Heart left ventricle (tissue), 16 donors: ENCODE measurements around the gene SFT2D3. TPM values are rescaled to one million over a fixed set of nuclear protein-coding genes. Genes with fewer than 3 reads are reported as not detected.
"Not testable (repeated sequence)": the region's sequence is repeated elsewhere in the genome, so short reads cannot be mapped to it uniquely, and the experiment has no call there.

Experiments
- ATAC-seq, 4 donors: fragments of 200-7000 bp; cut with Tn5 transposase; one replicate each; pipeline ENCODE4 v1.9.1; 2020 to 2022; ENCODE audit warnings: moderate library complexity in 4 of 4, mild to moderate bottlenecking in 3 of 4, moderate number of reproducible peaks in 1 of 4
- DNase-seq, 5 donors: peaks; one replicate each; pipeline ENCODE4 v3.0.0-alpha.2; 2020
- H3K27ac ChIP-seq, 12 donors: fragments of 200-600 bp; sonication (generic) in 4 of 12; one replicate each; pipeline versions ENCODE4 v1.5.0 to v1.8.0; 2016 to 2022; ENCODE audit warnings: mild to moderate bottlenecking in 2 of 12
- H3K27me3 ChIP-seq, 9 donors: fragments of 200-600 bp; sonication (generic) in 2 of 9; one replicate each; pipeline versions ENCODE4 v1.5.1 to v1.8.0; 2016 to 2022; ENCODE audit warnings: mild to moderate bottlenecking in 3 of 9
- H3K36me3 ChIP-seq, 9 donors: fragments of 200-600 bp; sonication (generic) in 2 of 9; one replicate each; pipeline versions ENCODE4 v1.5.0 to v1.8.0; 2018 to 2022; ENCODE audit warnings: mild to moderate bottlenecking in 2 of 9
- H3K4me1 ChIP-seq, 12 donors: fragments of 200-600 bp; sonication (generic) in 4 of 12; one replicate each; pipeline versions ENCODE4 v1.5.0 to v1.8.0; 2016 to 2022; ENCODE audit warnings: mild to moderate bottlenecking in 3 of 12
- H3K4me3 ChIP-seq, 12 donors: fragments of 200-600 bp; sonication (generic) in 4 of 12; one replicate each; pipeline versions ENCODE4 v1.5.0 to v1.8.0; 2017 to 2022; ENCODE audit warnings: mild to moderate bottlenecking in 9 of 12, moderate library complexity in 4 of 12
- H3K9me3 ChIP-seq, 12 donors: fragments of 200-600 bp; sonication (generic) in 4 of 12; one replicate each; pipeline versions ENCODE4 v1.5.0 to v1.8.0; 2016 to 2022; ENCODE audit warnings: mild to moderate bottlenecking in 1 of 12
- POLR2A ChIP-seq, 2 donors: fragments of 450-650 bp; IDR thresholded peaks; one replicate each; pipeline ENCODE4 v1.6.1; 2017; ENCODE audit warnings: antibody characterized with exemption in 2 of 2, mild to moderate bottlenecking in 2 of 2, moderate library complexity in 2 of 2
- WGBS, 4 donors: extraction: QIAGEN DNeasy Blood & Tissue Kit in 2 of 4; methylation state at CpG; one replicate each; pipeline versions ENCODE4 v1.1.5 to v1.1.7; 2013 to 2018; 5-methylcytosine and 5-hydroxymethylcytosine counted together
- intact Hi-C, 10 donors: fragments of 100-400 bp; cut with DNase I; formaldehyde crosslinking; loops; one replicate each; pipeline versions ENCODE4 v1.11.1 to v1.14.2; 2022
- polyA plus RNA-seq, 2 donors: library from polyadenylated mRNA; stranded (reverse); fragments of 200-250 nt; gene quantifications; one replicate each; pipeline ENCODE4 v1.2.3, GENCODE V29; 2013
- total RNA-seq, 9 donors: library from RNA; depleted of rRNA in 2 of 9; stranded (reverse); fragments of >200 nt in 2 of 9; fragmentation: NEBNext Ultra II Directional in 3 of 9; extraction: Animal tissue kit (Norgen Biotek cat#: 25700) in 3 of 9; gene quantifications; one replicate each; pipeline versions ENCODE4 v1.1.0 to v1.2.4, GENCODE V29; 2016 to 2023
- TF ChIP-seq, protein P1 (sequence below), 12 donors: fragments of 200-600 bp; sonication (generic) in 4 of 12; IDR thresholded peaks; one replicate each; pipeline versions ENCODE4 v1.5.0 to v1.8.0; 2018 to 2022; ENCODE audit warnings: antibody characterized with exemption in 12 of 12, mild to moderate bottlenecking in 5 of 12
- donor health status: ischemic (EF 13 %, LVEDD 7.1; RV severe dilation, severe dysfunction).
- donor health status: healthy with polysubstance abuse.
- donor health status: DM: no; HTN: yes; CAD: no.
- donor health status: DM: no; HTN: no; CAD: no.
- donor health status: ischemic (EF 25% LVEDD 6.9; RV normal size, moderate dysfunction).
- donor health status: ischemic (EF 25% LVEDD 5.7; RV mildly dilated, moderate dysfunction).
- donor health status: healthy.
- donor health status: DM: yes; HTN: yes; CAD: no.
- donor health status: ischemic (EF 35%, LVEDD 5.7; RV mildly dilated, moderate dysfunction).
- donor health status: nonischemic (EF 11% LVEDD 7.7; RV severe dilation, severe dysfunction).
- donor health status: DM: yes; HTN: yes; CAD: no.
- donor health status: PGD.
- donor health status: ischemic (EF 29% LVEDD 5.4; RV normal size, mild dysfunction).
- donor health status: nonischemic (EF 23%, LVEDD 6.1; RV moderate dilation, normal function).

Gene SFT2D3
- total and polyA plus RNA-seq, 11 donors, result 2.4 to 5.2 (median 3.6) TPM

DNA sequence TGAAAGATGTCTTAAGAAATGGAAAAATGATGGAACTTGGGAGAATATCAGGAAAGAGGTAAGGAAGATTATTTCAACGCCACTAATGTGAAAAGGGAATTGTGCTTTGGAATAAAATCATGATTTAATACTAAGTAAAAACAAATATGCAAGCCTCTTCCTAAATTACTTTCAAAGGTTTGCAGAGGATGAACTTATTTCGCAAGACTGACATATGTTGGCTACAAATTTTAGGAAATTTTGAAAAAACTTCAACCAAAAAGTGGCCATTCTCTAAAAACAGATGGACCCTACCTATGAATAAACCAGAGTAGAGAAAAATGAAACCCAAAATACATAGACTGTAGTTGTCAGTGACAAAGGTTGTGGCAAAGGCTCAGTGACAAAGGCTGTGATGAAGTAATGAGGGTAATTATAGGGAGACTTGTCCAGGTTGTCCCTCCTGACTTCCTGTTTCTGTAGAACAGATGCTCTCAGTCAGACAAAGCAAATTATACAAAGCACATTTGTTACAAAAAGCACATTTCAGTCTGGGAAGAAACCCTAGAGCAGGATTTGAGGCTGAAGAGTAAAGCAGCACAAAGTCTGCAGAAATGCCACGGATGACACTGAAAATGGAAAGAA is 39.5 kb downstream of the SFT2D3 start:
- intact Hi-C loops, result no loop called here
- Histone ChIP-seq H3K36me3 (peaks cover 0 to 42% (median 31%) of the 10 kb centered on the region in 9 donors), H3K27me3 (no peaks in the 10 kb centered on the region), H3K4me3 (no peak overlapping the region), H3K27ac (no peak overlapping the region), H3K9me3 (no peaks in the 10 kb centered on the region), H3K4me1 (no peaks in the 10 kb centered on the region)
- ATAC-seq, result no peak
- TF ChIP-seq, protein P1, sequence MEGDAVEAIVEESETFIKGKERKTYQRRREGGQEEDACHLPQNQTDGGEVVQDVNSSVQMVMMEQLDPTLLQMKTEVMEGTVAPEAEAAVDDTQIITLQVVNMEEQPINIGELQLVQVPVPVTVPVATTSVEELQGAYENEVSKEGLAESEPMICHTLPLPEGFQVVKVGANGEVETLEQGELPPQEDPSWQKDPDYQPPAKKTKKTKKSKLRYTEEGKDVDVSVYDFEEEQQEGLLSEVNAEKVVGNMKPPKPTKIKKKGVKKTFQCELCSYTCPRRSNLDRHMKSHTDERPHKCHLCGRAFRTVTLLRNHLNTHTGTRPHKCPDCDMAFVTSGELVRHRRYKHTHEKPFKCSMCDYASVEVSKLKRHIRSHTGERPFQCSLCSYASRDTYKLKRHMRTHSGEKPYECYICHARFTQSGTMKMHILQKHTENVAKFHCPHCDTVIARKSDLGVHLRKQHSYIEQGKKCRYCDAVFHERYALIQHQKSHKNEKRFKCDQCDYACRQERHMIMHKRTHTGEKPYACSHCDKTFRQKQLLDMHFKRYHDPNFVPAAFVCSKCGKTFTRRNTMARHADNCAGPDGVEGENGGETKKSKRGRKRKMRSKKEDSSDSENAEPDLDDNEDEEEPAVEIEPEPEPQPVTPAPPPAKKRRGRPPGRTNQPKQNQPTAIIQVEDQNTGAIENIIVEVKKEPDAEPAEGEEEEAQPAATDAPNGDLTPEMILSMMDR (IDR thresholded peaks at IDR 0.05), result no peak
- TF ChIP-seq POLR2A (IDR thresholded peaks at IDR 0.05), result no peak
- no peak for DNase-seq
- 95 to 99% (median 96%) methylated on average over 3 of the region's 3 CpGs for WGBS, 4 donors

GRCh38 chr2:127743477-127744026 is 42.3 kb downstream of the SFT2D3 start:
- no peak overlapping the region for H3K27ac ChIP-seq

GRCh38 chr2:127747621-127748020 is 46.3 kb downstream of the SFT2D3 start:
- peaks cover 0 to 63% (median 37%) of the 10 kb centered on the region in 9 donors for H3K36me3 ChIP-seq
- H3K4me3 ChIP-seq, result no peak overlapping the region
- H3K9me3 ChIP-seq, result no peaks in the 10 kb centered on the region
- intact Hi-C loops, result no loop called here
- DNase-seq (no peak), ATAC-seq (no peak)
- H3K27ac ChIP-seq, result no peak overlapping the region
- 93 to 96% (median 94%) methylated on average over 5 of the region's 5 CpGs for WGBS, 4 donors
- no peaks in the 10 kb centered on the region for H3K27me3 ChIP-seq
- peaks cover 0 to 4% (median 0%) of the 10 kb centered on the region in 12 donors for H3K4me1 ChIP-seq
- no peak for TF ChIP-seq POLR2A (IDR thresholded peaks at IDR 0.05)
- TF ChIP-seq, protein P1 (IDR thresholded peaks at IDR 0.05), result no peak

More at GRCh38 chr2:127743477-127744026, 42.3 kb downstream of the SFT2D3 start:
- no peaks in the 10 kb centered on the region for H3K9me3 ChIP-seq
- 76 to 83% (median 78%) methylated on average over 3 of the region's 3 CpGs for WGBS, 4 donors
- ATAC-seq (no peak), DNase-seq (no peak)
- no peaks in the 10 kb centered on the region for H3K4me1 ChIP-seq
- TF ChIP-seq, protein P1 (IDR thresholded peaks at IDR 0.05), result no peak
- no peak for TF ChIP-seq POLR2A (IDR thresholded peaks at IDR 0.05)
- no peaks in the 10 kb centered on the region for H3K27me3 ChIP-seq
- H3K4me3 ChIP-seq, result no peak overlapping the region
- H3K36me3 ChIP-seq, result peaks cover 0 to 57% (median 33%) of the 10 kb centered on the region in 9 donors
- intact Hi-C loops, result no loop called here

- H3K4me1 ChIP-seq, H3K27ac ChIP-seq: not testable (repeated sequence)
Measured at GRCh38 chr2:127749537-127749936, 48.2 kb downstream of the SFT2D3 start.

More at GRCh38 chr2:127749537-127749936, 48.2 kb downstream of the SFT2D3 start:
- DNase-seq, H3K9me3 ChIP-seq, intact Hi-C loops, H3K27me3 ChIP-seq, H3K4me3 ChIP-seq: not testable (repeated sequence)
- peak in 3 of 4 donors; percentile 28 to 50 (median 45) for ATAC-seq
- peaks cover 0 to 61% (median 29%) of the 10 kb centered on the region in 9 donors for H3K36me3 ChIP-seq
- WGBS, 4 donors, result 72 to 75% (median 74%) methylated on average over 5 of the region's 5 CpGs
